T-cell (primary cell): Measurements from ENCODE around the gene TNS4. TPM values are rescaled to one million over a fixed set of nuclear protein-coding genes. Genes with fewer than 3 reads are reported as not detected.

Experiments
- ATAC-seq, 4 experiments: fragments of 200-7000 bp in 3 of 4; fragments of 150-1000 bp in 1 of 4; cut with Tn5 transposase; replicated peaks in 1 of 4; 1 replicate in 3 of 4; 2 replicates in 1 of 4; pipeline ENCODE4 v1.10.0; 2021; ENCODE audit warnings: moderate library complexity in 3 of 4, mild to moderate bottlenecking in 2 of 4, moderate number of reproducible peaks in 1 of 4
- CTCF ChIA-PET, 2 donors: fragments of 300-600 bp; sonication (Branson Sonifier 250); formaldehyde crosslinking; loops; one replicate each; lab custom pipeline; 2022; ENCODE audit warnings: antibody characterized with exemption in 2 of 2; lab: Charles Lee
- POLR2A ChIA-PET, 2 donors: fragments of 300-600 bp; sonication (Branson Sonifier 250); formaldehyde crosslinking; loops; one replicate each; lab custom pipeline; 2022; ENCODE audit warnings: antibody characterized with exemption in 2 of 2; lab: Charles Lee
- DNase-seq, 35 experiments: peaks; one replicate each; pipeline versions ENCODE4 v3.0.0 to v3.0.0-alpha.2; 2013 to 2023
- H3K27ac ChIP-seq: one replicate; pipeline ENCODE4 v1.5.1; 2013; ENCODE audit warnings: low read length
- H3K27me3 ChIP-seq, 2 experiments: replicated peaks in 1 of 2; 1 replicate in 1 of 2; 2 replicates in 1 of 2; pipeline versions ENCODE4 v1.6.1 to v1.7.0; 2013; ENCODE audit warnings: low read length in 1 of 2, mixed read lengths in 1 of 2; ENCODE audit not compliant: control insufficient read depth in 2 of 2, insufficient read depth in 2 of 2; ENCODE audit errors: extremely low read depth in 1 of 2
- H3K36me3 ChIP-seq, 2 donors: 1 replicate in 1 of 2; 2 replicates in 1 of 2; pipeline versions ENCODE4 v1.6.1 to v1.7.0; 2013; ENCODE audit warnings: low read length in 1 of 2; ENCODE audit not compliant: control insufficient read depth in 2 of 2, insufficient read depth in 1 of 2; ENCODE audit errors: extremely low read depth in 1 of 2
- H3K4me1 ChIP-seq, 2 experiments: 1 replicate in 1 of 2; 2 replicates in 1 of 2; pipeline versions ENCODE4 v1.6.1 to v1.7.0; 2013; ENCODE audit warnings: low read length in 2 of 2, mixed read lengths in 1 of 2; ENCODE audit not compliant: insufficient read depth in 2 of 2, control insufficient read depth in 1 of 2; ENCODE audit errors: extremely low read depth in 1 of 2
- H3K4me3 ChIP-seq, 2 donors: 1 replicate in 1 of 2; 2 replicates in 1 of 2; pipeline versions ENCODE4 v1.5.1 to v1.7.0; 2013; ENCODE audit warnings: mild to moderate bottlenecking in 2 of 2, low read length in 1 of 2, moderate library complexity in 1 of 2; ENCODE audit not compliant: control insufficient read depth in 1 of 2; ENCODE audit errors: extremely low read depth in 1 of 2
- H3K9me3 ChIP-seq: 2 replicates; pipeline ENCODE4 v1.7.0; 2013
- H3K27ac Mint-ChIP-seq, 2 donors: one replicate each; pipeline ENCODE4 v1.8.0; 2020 to 2021; ENCODE audit warnings: mild to moderate bottlenecking in 2 of 2, mixed read lengths in 2 of 2
- H3K27me3 Mint-ChIP-seq, 2 donors: one replicate each; pipeline ENCODE4 v1.8.0; 2021 to 2022; ENCODE audit warnings: mixed read lengths in 2 of 2
- H3K36me3 Mint-ChIP-seq: one replicate; pipeline ENCODE4 v1.8.0; 2021; ENCODE audit warnings: mixed read lengths
- H3K4me1 Mint-ChIP-seq, 3 donors: one replicate each; pipeline ENCODE4 v1.8.0; 2020 to 2022; ENCODE audit warnings: mixed read lengths in 3 of 3, mild to moderate bottlenecking in 1 of 3
- H3K4me3 Mint-ChIP-seq, 3 donors: one replicate each; pipeline ENCODE4 v1.8.0; 2020 to 2022; ENCODE audit warnings: mild to moderate bottlenecking in 3 of 3, mixed read lengths in 3 of 3, moderate library complexity in 3 of 3
- H3K9me3 Mint-ChIP-seq, 3 donors: one replicate each; pipeline ENCODE4 v1.8.0; 2020 to 2022; ENCODE audit warnings: mixed read lengths in 3 of 3
- WGBS: methylation state at CpG from one replicate; pipeline ENCODE4 v1.1.5; 2013; ENCODE audit warnings: missing lambda C conversion rate; ENCODE audit not compliant: insufficient coverage; 5-methylcytosine and 5-hydroxymethylcytosine counted together
- total RNA-seq, 35 experiments: library from RNA in 6 of 35; stranded (reverse) in 6 of 35; fragments of 120-200 nt in 1 of 35; gene quantifications; one replicate each; pipeline versions ENCODE4 v1.2.1 to v1.2.4 and lab custom pipeline; 2013 to 2026

Gene TNS4
- total RNA-seq, 5 donors from 2014 or later (not counting 1 experiment from before 2014, with no cell fraction given) = 0.55 to 3.7 (median 0.66) TPM

DNA sequence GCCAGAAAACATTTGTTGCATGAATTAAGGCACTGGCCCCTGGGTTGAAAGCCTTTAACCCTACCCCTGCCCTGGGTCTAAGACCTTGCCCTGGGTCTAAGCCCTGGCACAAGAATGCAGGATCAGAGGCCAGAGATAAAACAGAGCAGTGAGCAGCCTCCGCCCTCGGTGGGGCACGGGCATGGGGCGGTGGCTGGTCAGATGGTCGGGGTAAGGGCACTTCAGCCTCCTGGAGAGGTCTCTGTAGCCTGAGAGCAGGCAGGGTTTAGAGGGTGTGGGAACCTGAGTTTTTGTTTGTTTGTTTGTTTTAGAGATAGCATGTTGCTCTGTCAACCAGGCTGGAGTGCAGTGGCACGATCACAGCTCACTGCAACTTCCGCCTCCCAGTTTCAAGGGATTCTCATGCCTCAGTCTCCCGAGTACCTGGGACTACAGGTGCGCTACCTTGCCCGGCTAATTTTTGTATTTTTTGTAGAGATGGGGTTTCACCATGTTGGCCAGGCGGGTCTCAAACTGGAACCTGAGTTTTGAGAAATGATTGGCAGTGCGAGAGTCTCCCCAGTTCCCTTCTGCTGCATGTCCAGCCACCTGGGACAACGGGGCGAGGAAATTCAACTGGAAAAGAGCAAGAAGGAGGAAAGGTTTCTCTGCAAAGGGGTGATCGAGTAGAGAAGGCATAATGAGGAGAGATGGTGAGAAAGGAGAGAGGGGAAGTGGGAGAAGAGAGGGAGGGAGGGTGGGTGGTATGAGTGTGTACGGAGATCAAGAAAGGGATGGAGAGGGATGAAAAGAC is 27.7 kb downstream of the TNS4 start:
- no peak overlapping the region for H3K4me3 Mint-ChIP-seq
- DNase-seq (no peak), ATAC-seq (no peak)
- 95% methylated on average over 9 of the region's 16 CpGs for WGBS
- ChIA-PET POLR2A (no interaction called here), CTCF (no interaction called here)
- Histone ChIP-seq H3K4me3 (no peak overlapping the region), H3K27me3 (peaks cover 0 to 5% of the 10 kb centered on the region in 2 experiments), H3K36me3 (no peaks in the 10 kb centered on the region), H3K27ac (no peak overlapping the region), H3K4me1 (peaks cover under 1 to 33% of the 10 kb centered on the region in 2 experiments), H3K9me3 (no peaks in the 10 kb centered on the region)
- no peaks in the 10 kb centered on the region for H3K27me3 Mint-ChIP-seq
- no peaks in the 10 kb centered on the region for H3K9me3 Mint-ChIP-seq
- H3K36me3 Mint-ChIP-seq = no peaks in the 10 kb centered on the region
- peaks cover 2 to 15% (median 4%) of the 10 kb centered on the region in 3 donors for H3K4me1 Mint-ChIP-seq
- H3K27ac Mint-ChIP-seq = no peak overlapping the region

DNA sequence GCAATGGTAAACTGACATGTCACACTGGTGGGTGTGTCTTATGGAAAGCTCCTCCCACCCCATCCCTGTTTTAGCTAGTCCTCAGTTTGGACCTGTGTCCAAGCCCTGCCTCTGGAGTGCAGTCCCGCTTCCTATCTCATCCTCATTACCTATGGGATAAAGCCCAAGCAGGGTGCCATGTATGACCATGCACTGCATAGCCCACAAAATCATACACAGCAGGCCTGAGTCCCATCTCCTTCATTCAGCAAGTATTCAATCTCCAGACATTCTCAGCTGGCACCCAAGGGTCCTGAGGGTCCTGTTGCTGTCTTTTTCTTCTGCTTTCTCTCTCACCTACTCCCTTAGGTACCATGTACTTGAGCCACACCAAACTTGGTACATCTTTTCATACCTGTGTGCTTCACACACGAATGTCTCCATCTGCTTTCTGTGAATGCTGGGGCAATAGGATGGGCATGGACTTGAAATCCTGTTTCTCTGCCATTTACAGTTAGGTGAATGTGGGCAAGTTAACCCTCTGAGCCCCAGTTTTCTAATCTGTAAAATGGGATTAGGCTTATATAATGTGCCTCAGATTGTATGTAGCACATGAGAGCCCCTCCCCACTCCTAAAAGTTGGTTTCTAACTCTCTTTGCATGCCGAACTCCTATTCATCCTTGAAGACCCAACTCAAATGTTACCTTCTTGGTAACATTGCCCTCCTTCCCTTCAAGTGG is 28.5 kb downstream of the TNS4 start:
- ChIA-PET POLR2A (no interaction called here), CTCF (no interaction called here)
- no peak overlapping the region for H3K27ac Mint-ChIP-seq
- Histone ChIP-seq H3K27ac (no peak overlapping the region), H3K27me3 (peaks cover 0 to 6% of the 10 kb centered on the region in 2 experiments), H3K4me3 (no peak overlapping the region), H3K36me3 (no peaks in the 10 kb centered on the region), H3K4me1 (peaks cover 0 to 24% of the 10 kb centered on the region in 2 experiments), H3K9me3 (no peaks in the 10 kb centered on the region)
- DNase-seq (no peak), ATAC-seq (no peak)
- no CpG with 5 or more reads among the region's 3 CpGs for WGBS
- peaks cover 0 to 10% (median 1%) of the 10 kb centered on the region in 3 donors for H3K4me1 Mint-ChIP-seq
- no peak overlapping the region for H3K4me3 Mint-ChIP-seq
- no peaks in the 10 kb centered on the region for H3K9me3 Mint-ChIP-seq
- H3K27me3 Mint-ChIP-seq = no peaks in the 10 kb centered on the region
- H3K36me3 Mint-ChIP-seq = no peaks in the 10 kb centered on the region

DNA sequence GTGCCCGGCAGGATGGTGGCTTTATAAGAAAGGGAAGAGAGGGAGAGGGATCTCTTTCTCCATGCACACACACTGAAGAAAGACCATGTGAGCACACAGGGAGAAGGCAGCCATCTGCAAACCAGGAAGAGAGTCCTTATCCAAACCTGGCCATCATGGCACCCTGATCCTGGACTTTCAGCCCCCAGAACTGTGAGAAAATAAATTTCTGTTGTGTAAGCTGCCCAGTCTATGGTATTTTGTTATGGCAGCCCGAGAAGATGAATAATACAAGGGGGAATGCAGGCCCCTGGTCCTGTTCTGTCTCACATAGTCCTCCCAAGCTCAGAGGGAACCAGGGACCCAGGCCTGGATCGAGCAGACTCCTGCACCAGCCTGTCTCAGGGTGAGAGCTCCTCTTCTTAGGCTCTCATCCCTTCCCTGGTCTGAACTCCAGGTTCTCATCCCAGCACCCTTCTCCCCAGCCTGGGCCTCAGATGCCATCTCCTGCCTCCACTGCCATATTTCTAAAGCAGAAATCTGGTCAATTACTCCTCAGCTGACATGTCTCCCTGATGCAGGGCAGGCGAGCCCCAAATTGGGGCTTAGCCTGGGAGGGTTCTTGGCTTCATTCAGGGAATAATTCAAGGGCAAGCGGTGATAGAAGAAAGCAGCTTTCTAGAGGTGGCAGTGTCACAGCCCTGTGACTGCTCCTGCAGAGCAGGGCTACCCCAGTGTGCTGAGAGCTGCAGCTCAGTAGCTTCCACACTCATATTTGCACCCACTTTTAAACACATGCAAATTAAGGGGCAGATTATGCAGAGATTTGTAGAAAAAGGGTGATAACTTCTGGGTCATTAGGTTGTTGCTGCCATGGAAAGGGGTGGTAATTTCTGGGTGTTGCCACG is 29.3 kb downstream of the TNS4 start:
- no peaks in the 10 kb centered on the region for H3K36me3 ChIP-seq
- Mint-ChIP-seq H3K27ac (no peak overlapping the region), H3K27me3 (no peaks in the 10 kb centered on the region), H3K4me1 (peaks cover 0 to 6% (median 1%) of the 10 kb centered on the region in 3 donors), H3K9me3 (no peaks in the 10 kb centered on the region), H3K36me3 (no peaks in the 10 kb centered on the region), H3K4me3 (no peak overlapping the region)
- H3K9me3 ChIP-seq = no peaks in the 10 kb centered on the region
- DNase-seq (no peak), ATAC-seq (no peak)
- ChIA-PET POLR2A (no interaction called here), CTCF (interaction anchor here in 1 of 2 donors (0.6 kb wide), 1 partner anchor 76 kb away, joined by 4 read pairs; no protein-coding TSS in a partner anchor)
- H3K27me3 ChIP-seq = peaks cover 0 to 8% of the 10 kb centered on the region in 2 experiments
- WGBS = 100% methylated on average over 2 of the region's 6 CpGs
- H3K27ac ChIP-seq = no peak overlapping the region
- no peak overlapping the region for H3K4me3 ChIP-seq
- H3K4me1 ChIP-seq = peaks cover 0 to 16% of the 10 kb centered on the region in 2 experiments

DNA sequence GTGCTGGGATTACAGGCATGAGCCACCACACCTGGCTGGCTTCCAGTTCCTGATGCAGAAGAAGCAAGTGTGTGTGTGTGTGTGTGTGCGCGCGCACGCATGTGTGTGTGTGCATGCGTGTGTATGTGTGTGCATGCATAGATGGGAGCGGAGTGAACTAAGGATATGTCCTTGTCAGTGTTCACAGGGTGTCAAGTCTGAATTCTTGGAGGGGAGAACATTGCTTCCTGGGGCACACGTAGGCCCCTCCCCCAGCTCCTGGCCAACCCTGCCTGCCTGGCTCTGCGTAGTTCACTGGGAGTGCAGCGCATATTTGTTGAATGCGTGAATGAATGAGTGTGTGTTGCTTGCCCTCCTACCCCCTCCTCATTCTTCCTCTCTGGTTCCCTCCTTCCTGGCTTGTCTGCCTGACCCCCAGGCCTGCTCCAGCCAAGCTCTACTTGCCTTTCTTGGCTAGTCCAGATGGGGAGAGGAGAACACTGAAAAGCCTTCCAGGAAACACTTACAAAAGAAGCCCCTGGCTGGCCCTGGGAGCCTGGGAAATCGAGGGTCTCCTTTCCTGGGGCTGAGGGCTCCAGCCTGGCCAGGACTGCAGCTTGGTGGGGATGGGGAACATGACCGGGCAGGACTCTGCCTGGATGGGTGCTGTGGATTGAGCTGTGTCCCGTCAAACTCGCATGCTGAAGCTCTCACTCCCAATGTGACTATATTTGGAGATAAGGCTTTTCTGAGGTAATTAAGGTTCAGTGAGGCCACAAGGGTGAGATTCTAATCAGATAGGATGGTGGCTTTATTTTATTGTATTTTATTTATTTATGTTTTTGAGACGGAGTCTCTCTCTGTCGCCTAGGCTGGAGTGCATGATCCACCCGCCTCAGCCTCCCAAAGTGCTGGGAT is 30.2 kb downstream of the TNS4 start:
- CTCF ChIA-PET = interaction anchor here in 1 of 2 donors (0.6 to 2.0 kb wide), 3 partner anchors 19 to 75 kb away, joined by 3 to 6 read pairs (median 4); no protein-coding TSS in a partner anchor
- H3K4me3 ChIP-seq = no peak overlapping the region
- POLR2A ChIA-PET = interaction anchor here in 1 of 2 donors (0.6 kb wide), 2 partner anchors 438 to 545 kb away, joined by 3 to 4 read pairs; no protein-coding TSS in a partner anchor
- H3K27ac Mint-ChIP-seq = no peak overlapping the region
- peaks cover 0 to 1% (median 0%) of the 10 kb centered on the region in 3 donors for H3K4me1 Mint-ChIP-seq
- H3K9me3 ChIP-seq = no peaks in the 10 kb centered on the region
- no peaks in the 10 kb centered on the region for H3K9me3 Mint-ChIP-seq
- H3K4me3 Mint-ChIP-seq = no peak overlapping the region
- no peaks in the 10 kb centered on the region for H3K36me3 Mint-ChIP-seq
- peaks cover 0 to 8% of the 10 kb centered on the region in 2 experiments for H3K27me3 ChIP-seq
- no peak overlapping the region for H3K27ac ChIP-seq
- 85% methylated on average over 8 of the region's 17 CpGs for WGBS
- DNase-seq (no peak), ATAC-seq (no peak)
- no peaks in the 10 kb centered on the region for H3K27me3 Mint-ChIP-seq
- no peaks in the 10 kb centered on the region for H3K36me3 ChIP-seq
- H3K4me1 ChIP-seq = peaks cover 0 to 7% of the 10 kb centered on the region in 2 experiments

- no peak for DNase-seq
- no peak overlapping the region for H3K4me3 Mint-ChIP-seq
Measured at GRCh38 chr17:40469805-40470675, 31.4 kb downstream of the TNS4 start.

More at GRCh38 chr17:40469805-40470675, 31.4 kb downstream of the TNS4 start:
- no peaks in the 10 kb centered on the region for H3K9me3 Mint-ChIP-seq
- ChIA-PET POLR2A (interaction anchor here in 1 of 2 donors (0.6 kb wide), 1 partner anchor 56 kb away, joined by 3 read pairs; no protein-coding TSS in a partner anchor), CTCF (interaction anchor here in 1 of 2 donors (0.5 to 2.0 kb wide), 2 partner anchors 63 to 238 kb away, joined by 3 to 6 read pairs; no protein-coding TSS in a partner anchor)
- Histone ChIP-seq H3K4me3 (no peak overlapping the region), H3K9me3 (no peaks in the 10 kb centered on the region), H3K27me3 (peaks cover 0 to 5% of the 10 kb centered on the region in 2 experiments), H3K36me3 (no peaks in the 10 kb centered on the region), H3K4me1 (no peaks in the 10 kb centered on the region), H3K27ac (no peak overlapping the region)
- H3K4me1 Mint-ChIP-seq = no peaks in the 10 kb centered on the region
- no peaks in the 10 kb centered on the region for H3K36me3 Mint-ChIP-seq
- H3K27ac Mint-ChIP-seq = no peak overlapping the region
- no peaks in the 10 kb centered on the region for H3K27me3 Mint-ChIP-seq
- ATAC-seq = no peak
- 74% methylated on average over 3 of the region's 4 CpGs for WGBS
